HepG2 (cell line): ENCODE data around the gene ZBTB43. TPM values are rescaled to one million over a fixed set of nuclear protein-coding genes. Genes with fewer than 3 reads are reported as not detected.
A peak's percentile ranks its signal among the peaks of the same experiment; 100 is the strongest.

Experiments used
- AFF4 ChIP-seq: sonication (generic); formaldehyde crosslinking; IDR thresholded peaks from 2 replicates; pipeline ENCODE4 v1.4.0; 2020; ENCODE audit warnings: missing genetic modification reagents
- ATF4 ChIP-seq, 2 experiments: fragments of 450-650 bp in 1 of 2; sonication (generic) in 1 of 2; formaldehyde crosslinking; IDR thresholded peaks; 2 replicates each; pipeline versions ENCODE4 v1.5.0 to v1.8.0; 2020 to 2022; ENCODE audit warnings: mild to moderate bottlenecking in 1 of 2, missing genetic modification reagents in 1 of 2
- FOXA3 ChIP-seq: IDR thresholded peaks from 2 replicates; pipeline ENCODE4 v1.6.1; 2016; ENCODE audit warnings: missing genetic modification reagents, missing compliant biosample characterization
- GATA4 ChIP-seq: sonication (generic); IDR thresholded peaks from 2 replicates; pipeline ENCODE4 v1.6.1; 2016; ENCODE audit warnings: antibody characterized with exemption, low read depth, borderline replicate concordance
- RELA ChIP-seq: sonication (generic); formaldehyde crosslinking; IDR thresholded peaks from 2 replicates; pipeline ENCODE4 v1.4.0; 2020; ENCODE audit warnings: missing genetic modification reagents
- ZBTB2 ChIP-seq: sonication (generic); formaldehyde crosslinking; IDR thresholded peaks from 2 replicates; pipeline ENCODE4 v1.8.0; 2022; ENCODE audit warnings: low read depth, missing genetic modification reagents
- ZNF281 ChIP-seq: sonication (generic); formaldehyde crosslinking; IDR thresholded peaks from 2 replicates; pipeline ENCODE4 v1.4.0; 2020; ENCODE audit warnings: missing genetic modification reagents, borderline replicate concordance
- polyA plus RNA-seq, 8 experiments: library from polyadenylated mRNA; depleted of rRNA in 3 of 8; stranded (reverse) in 7 of 8; unstranded in 1 of 8; fragments of >200 nt; fragmentation: Illumina TruSeq in 4 of 8; extraction: Trizol in 4 of 8; gene quantifications; 2 replicates each; pipeline versions ENCODE4 v1.2.1 to v1.2.3, GENCODE V29; 2011 to 2016; ENCODE audit warnings: low read depth in 4 of 8, missing spikeins in 1 of 8, mixed read lengths in 1 of 8; ENCODE audit not compliant: insufficient read depth in 1 of 8
- total RNA-seq, 5 experiments: library from RNA; depleted of rRNA; stranded (reverse); fragments of >200 nt; fragmentation: Illumina TruSeq; extraction: Trizol; gene quantifications; 2 replicates each; pipeline ENCODE4 v1.2.3, GENCODE V29; 2016; ENCODE audit warnings: low read depth in 1 of 5

Gene ZBTB43
- total and polyA plus RNA-seq, 2 of the 13 experiments (the other 11 are each of a cell fraction or from before 2014, with no cell fraction given), result 7.1 to 31.4 TPM

GRCh38 chr9:126861707-126862103, 56.9 kb downstream of the ZBTB43 start (continued):
- TF ChIP-seq AFF4 (CRISPR knock-in tag), result no peak
- TF ChIP-seq FOXA3 (CRISPR knock-in tag), result no peak
- 0 out of 4 replicates have a peak, but pooled peaks of 1 of the 2 experiments have one; percentile 27 for TF ChIP-seq ATF4 (CRISPR knock-in tag; IDR thresholded peaks at IDR 0.05)
- peak; percentile 83 for TF ChIP-seq ZNF281 (CRISPR knock-in tag)
- TF ChIP-seq RELA (CRISPR knock-in tag), result no peak
- TF ChIP-seq GATA4, result no peak
- no peak for TF ChIP-seq ZBTB2 (CRISPR knock-in tag)
